IMR-90 (cell line): ENCODE data around the gene ARAP1. TPM values are rescaled to one million over a fixed set of nuclear protein-coding genes. Genes with fewer than 3 reads are reported as not detected.
A peak's percentile ranks its signal among the peaks of the same experiment; 100 is the strongest.

Source experiments
- ATAC-seq: fragments of 200-7000 bp; cut with Tn5 transposase; 2 replicates; pipeline ENCODE4 v1.9.1; 2020; ENCODE audit warnings: low read depth, mild to moderate bottlenecking, moderate library complexity
- BruUV-seq: library from RNA; stranded (reverse); fragments of 400-500 nt; replicated peaks from 2 replicates; lab custom pipeline; 2021; lab: Mats Ljungman, UMichigan
- CTCF ChIA-PET: fragments of 300-600 bp; formaldehyde crosslinking; extraction: SDS; loops from one replicate; lab custom pipeline; 2021; ENCODE audit warnings: antibody characterized with exemption; lab: Yijun Ruan, JAX
- POLR2A ChIA-PET: fragments of 300-600 bp; sonication (Branson Sonifier 250); formaldehyde crosslinking; loops from one replicate; lab custom pipeline; 2022; ENCODE audit warnings: antibody characterized with exemption; ENCODE audit not compliant: unreplicated experiment; lab: Charles Lee
- DNase-seq: peaks from one replicate; pipeline ENCODE4 v3.0.0; 2013
- H2AFZ ChIP-seq: replicated peaks from 2 replicates; pipeline ENCODE3; 2013; ENCODE audit warnings: low read length, mild to moderate bottlenecking; ENCODE audit not compliant: poor library complexity
- H2AK5ac ChIP-seq: 2 replicates; pipeline ENCODE4 v1.6.1; 2013; ENCODE audit warnings: low read depth, low read length, inconsistent platforms
- H2AK9ac ChIP-seq: replicated peaks from 2 replicates; pipeline ENCODE3; 2013; ENCODE audit warnings: mild to moderate bottlenecking, low read depth, low read length, moderate library complexity; ENCODE audit not compliant: poor library complexity
- H2BK120ac ChIP-seq: 2 replicates; pipeline ENCODE4 v1.6.1; 2013; ENCODE audit warnings: low read depth, low read length, inconsistent platforms
- H2BK15ac ChIP-seq: 3 replicates; pipeline ENCODE4 v1.6.1; 2013; ENCODE audit warnings: low read depth, low read length, inconsistent platforms
- H2BK20ac ChIP-seq: 2 replicates; pipeline ENCODE4 v1.6.1; 2013; ENCODE audit warnings: low read depth, mild to moderate bottlenecking, inconsistent platforms, low read length, moderate library complexity
- H2BK5ac ChIP-seq: 2 replicates; pipeline ENCODE4 v1.6.1; 2013; ENCODE audit warnings: mild to moderate bottlenecking, low read depth, low read length, inconsistent platforms; ENCODE audit not compliant: poor library complexity, severe bottlenecking
- H3K14ac ChIP-seq: replicated peaks from 2 replicates; pipeline ENCODE4 v1.6.1; 2013; ENCODE audit warnings: low read depth, low read length, inconsistent platforms
- H3K18ac ChIP-seq: 2 replicates; pipeline ENCODE4 v1.6.1; 2013; ENCODE audit warnings: low read depth, low read length, control low read depth
- H3K23ac ChIP-seq: 2 replicates; pipeline ENCODE4 v1.6.1; 2013; ENCODE audit warnings: low read depth, low read length, inconsistent platforms
- H3K27ac ChIP-seq: 2 replicates; pipeline ENCODE4 v1.5.1; 2013; ENCODE audit warnings: mild to moderate bottlenecking, control low read depth, low read length; ENCODE audit not compliant: insufficient read depth
- H3K27me3 ChIP-seq: 2 replicates; pipeline ENCODE4 v1.6.1; 2013; ENCODE audit warnings: low read length; ENCODE audit not compliant: control insufficient read depth, insufficient read depth
- H3K36me3 ChIP-seq: 2 replicates; pipeline ENCODE4 v1.6.1; 2013; ENCODE audit warnings: low read length, mixed read lengths; ENCODE audit not compliant: control insufficient read depth, insufficient read depth
- H3K4ac ChIP-seq: 2 replicates; pipeline ENCODE4 v1.6.1; 2013; ENCODE audit warnings: low read depth, low read length, inconsistent platforms
- H3K4me1 ChIP-seq: 2 replicates; pipeline ENCODE4 v1.6.1; 2013; ENCODE audit warnings: low read length, mixed read lengths; ENCODE audit not compliant: control insufficient read depth, insufficient read depth
- H3K4me2 ChIP-seq: 2 replicates; pipeline ENCODE4 v1.6.1; 2013; ENCODE audit warnings: low read depth, mild to moderate bottlenecking, control low read depth, low read length, moderate library complexity
- H3K4me3 ChIP-seq: 2 replicates; pipeline ENCODE4 v1.5.1; 2013; ENCODE audit warnings: low read depth, mild to moderate bottlenecking, control low read depth, low read length, moderate library complexity; ENCODE audit not compliant: insufficient read depth
- H3K56ac ChIP-seq: 2 replicates; pipeline ENCODE4 v1.6.1; 2013; ENCODE audit warnings: low read length, inconsistent platforms; ENCODE audit not compliant: insufficient read depth; ENCODE audit errors: extremely low read depth
- H3K79me1 ChIP-seq, 2 experiments: 2 replicates each; pipeline ENCODE4 v1.6.1; 2013; ENCODE audit warnings: low read length in 2 of 2, inconsistent platforms in 1 of 2, low read depth in 1 of 2
- H3K9ac ChIP-seq: 2 replicates; pipeline ENCODE4 v1.6.1; 2013; ENCODE audit warnings: low read depth, low read length, control low read depth
- H3K9me1 ChIP-seq: 2 replicates; pipeline ENCODE4 v1.6.1; 2013; ENCODE audit warnings: low read length, inconsistent platforms; ENCODE audit not compliant: insufficient read depth
- H3K9me3 ChIP-seq: 2 replicates; pipeline ENCODE4 v1.6.1; 2013; ENCODE audit warnings: low read length; ENCODE audit not compliant: control insufficient read depth, insufficient read depth
- H4K20me1 ChIP-seq: 2 replicates; pipeline ENCODE4 v1.6.1; 2013; ENCODE audit warnings: low read length, inconsistent platforms; ENCODE audit not compliant: insufficient read depth
- H4K5ac ChIP-seq: 2 replicates; pipeline ENCODE4 v1.6.1; 2013; ENCODE audit warnings: mild to moderate bottlenecking, low read depth, low read length, control low read depth
- H4K8ac ChIP-seq, 2 experiments: 2 replicates each; pipeline ENCODE4 v1.6.1; 2013; ENCODE audit warnings: low read depth in 2 of 2, low read length in 2 of 2, control low read depth in 1 of 2, inconsistent platforms in 1 of 2
- H4K91ac ChIP-seq: 2 replicates; pipeline ENCODE4 v1.6.1; 2013; ENCODE audit warnings: low read depth, low read length, inconsistent platforms; ENCODE audit not compliant: insufficient read depth
- CTCF ChIP-seq: conservative IDR thresholded peaks from 2 replicates; pipeline ENCODE4 v1.5.1; 2012; ENCODE audit warnings: mild to moderate bottlenecking, low read depth, low read length, improper control_type of control experiment
- RCOR1 ChIP-seq: IDR thresholded peaks from 2 replicates; pipeline ENCODE4 v1.6.1; 2012; ENCODE audit warnings: mild to moderate bottlenecking, low read length, improper control_type of control experiment; ENCODE audit not compliant: insufficient replicate concordance
- USF2 ChIP-seq: fragments of 150-350 bp; IDR thresholded peaks from 2 replicates; pipeline ENCODE4 v1.6.1; 2017; ENCODE audit warnings: mild to moderate bottlenecking, antibody characterized with exemption, low read length, low read depth
- WGBS, 2 experiments: methylation state at CpG; one replicate each; pipeline versions ENCODE4 v1.1.5 to v1.1.7; 2013; ENCODE audit warnings: missing lambda C conversion rate in 2 of 2; ENCODE audit not compliant: insufficient read length in 1 of 2; ENCODE audit errors: extremely low coverage in 2 of 2; 5-methylcytosine and 5-hydroxymethylcytosine counted together
- dilution Hi-C: fragments of 300-500 bp; cut with HindIII; formaldehyde crosslinking; loops from one replicate; pipeline ENCODE4 v1.14.3; 2018; ENCODE audit warnings: low sequenced_read_pairs; ENCODE audit not compliant: unreplicated experiment
- in situ Hi-C: fragments of 300-500 bp; cut with MboI; formaldehyde crosslinking; loops from 3 replicates; pipeline ENCODE4 v1.14.3; 2019; ENCODE audit warnings: low sequenced_read_pairs, inconsistent platforms, mixed read lengths
- intact Hi-C: fragments of 100-400 bp; cut with micrococcal nuclease; formaldehyde crosslinking; loops from 2 replicates; pipeline ENCODE4 v1.10.0; 2022
- polyA plus RNA-seq, 3 experiments: library from polyadenylated mRNA; depleted of rRNA; stranded (reverse); fragments of >200 nt; gene quantifications; 2 replicates each; pipeline ENCODE4 v1.2.3, GENCODE V29; 2012; ENCODE audit warnings: low replicate concordance in 1 of 3
- total RNA-seq: library from RNA; depleted of rRNA; stranded (reverse); fragments of >200 nt; gene quantifications from 2 replicates; pipeline ENCODE4 v1.2.3, GENCODE V29; 2012

ARAP1 gene
- total and polyA plus RNA-seq, 2 of the 4 experiments (the other 2 are of a cell fraction) = 37.6 to 63.1 TPM

- dilution Hi-C loops (no loop called here), intact Hi-C loops (no loop called here), in situ Hi-C loops (loop anchor here (5.0 to 10.0 kb wide), 4 partner anchors 72 to 565 kb away; partner anchors contain the start of genes FCHSD2 and STARD10)
- Histone ChIP-seq H3K79me1 (peaks cover 46 to 95% of the 10 kb centered on the region in 2 experiments), H4K8ac (no peak overlapping the region), H3K9me3 (no peaks in the 10 kb centered on the region), H3K23ac (peak overlapping the region; percentile 53; the same call in 1 of the 2 replicates), H2AFZ (no peak overlapping the region), H3K18ac (no peak overlapping the region), H4K91ac (no peak overlapping the region), H3K4me2 (peak overlapping the region; percentile 87), H3K14ac (0 out of 2 replicates have a peak overlapping the region, but pooled peaks have one; percentile 4), H3K56ac (no peak overlapping the region), H3K36me3 (peaks cover 14% of the 10 kb centered on the region), H3K9ac (no peak overlapping the region), H2AK9ac (no peak overlapping the region), H3K27me3 (no peaks in the 10 kb centered on the region), H3K4me1 (peaks cover 27% of the 10 kb centered on the region), H4K5ac (no peak overlapping the region), H2BK120ac (no peak overlapping the region), H3K9me1 (peaks cover 27% of the 10 kb centered on the region), H2AK5ac (no peak overlapping the region), H2BK15ac (no peak overlapping the region), H4K20me1 (peaks cover 60% of the 10 kb centered on the region), H3K4ac (no peak overlapping the region), H2BK20ac (no peak overlapping the region), H3K4me3 (no peak overlapping the region), H2BK5ac (no peak overlapping the region), H3K27ac (no peak overlapping the region)
- BruUV-seq = no TSS peak
- POLR2A ChIA-PET = no interaction called here
- DNase-seq (no peak), ATAC-seq (no peak)
- CTCF ChIA-PET = interaction anchor here (1.0 kb wide), 1 partner anchor 74 kb away, joined by 4 read pairs; the partner anchor contains the start of gene STARD10
- WGBS, 2 experiments = 80% methylated on average over 2 of the region's 3 CpGs; no CpG with 5 or more reads in 1 of the 2 experiments
- TF ChIP-seq RCOR1 = no peak
- TF ChIP-seq USF2 = no peak
- no peak for TF ChIP-seq CTCF
Observed at GRCh38 chr11:72720047-72720446, 32.2 kb downstream of the ARAP1 start.
